ENCODE results near the gene COA1.

Gene COA1

DNA sequence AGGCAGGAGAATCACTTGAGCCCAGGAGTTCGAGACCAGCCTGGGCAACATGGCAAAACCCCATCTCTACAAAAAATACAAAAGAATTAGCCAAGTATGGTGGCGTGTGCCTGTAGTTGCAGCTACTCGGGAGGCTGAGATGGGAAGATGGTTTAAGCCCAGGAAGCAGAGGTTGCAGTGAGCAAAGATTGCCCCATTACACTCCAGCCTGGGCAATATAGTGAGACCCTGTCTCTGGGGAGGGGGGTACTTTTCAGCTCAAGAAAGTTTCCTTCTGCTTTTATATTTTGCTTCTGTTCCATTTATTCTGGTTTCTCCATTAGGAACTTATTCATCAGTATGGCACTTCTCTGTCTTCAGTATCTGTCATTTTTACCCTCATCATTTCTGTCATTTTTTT lies 48.6 kb downstream of the COA1 start (continued):
- no peak for TF ChIP-seq BACH2 (CRISPR knock-in tag; IDR thresholded peaks at IDR 0.05; ENCODE audit: borderline replicate concordance)
- TF ChIP-seq, protein P1, sequence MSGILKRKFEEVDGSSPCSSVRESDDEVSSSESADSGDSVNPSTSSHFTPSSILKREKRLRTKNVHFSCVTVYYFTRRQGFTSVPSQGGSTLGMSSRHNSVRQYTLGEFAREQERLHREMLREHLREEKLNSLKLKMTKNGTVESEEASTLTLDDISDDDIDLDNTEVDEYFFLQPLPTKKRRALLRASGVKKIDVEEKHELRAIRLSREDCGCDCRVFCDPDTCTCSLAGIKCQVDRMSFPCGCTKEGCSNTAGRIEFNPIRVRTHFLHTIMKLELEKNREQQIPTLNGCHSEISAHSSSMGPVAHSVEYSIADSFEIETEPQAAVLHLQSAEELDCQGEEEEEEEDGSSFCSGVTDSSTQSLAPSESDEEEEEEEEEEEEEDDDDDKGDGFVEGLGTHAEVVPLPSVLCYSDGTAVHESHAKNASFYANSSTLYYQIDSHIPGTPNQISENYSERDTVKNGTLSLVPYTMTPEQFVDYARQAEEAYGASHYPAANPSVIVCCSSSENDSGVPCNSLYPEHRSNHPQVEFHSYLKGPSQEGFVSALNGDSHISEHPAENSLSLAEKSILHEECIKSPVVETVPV (CRISPR knock-in tag; IDR thresholded peaks at IDR 0.05), result no peak

GRCh38 chr7:43679210-43680068 lies 49.9 kb downstream of the COA1 start:
- peak; percentile 67 for ATAC-seq
- no peak for TF ChIP-seq BACH2 (CRISPR knock-in tag; IDR thresholded peaks at IDR 0.05; ENCODE audit: borderline replicate concordance)
- TF ChIP-seq CSDC2 (CRISPR knock-in tag; IDR thresholded peaks at IDR 0.05), result no peak
- no peak for TF ChIP-seq ZFP3 (CRISPR knock-in tag; IDR thresholded peaks at IDR 0.05)
- no peak for TF ChIP-seq ZNF8 (CRISPR knock-in tag; IDR thresholded peaks at IDR 0.05)
- no peak for TF ChIP-seq SNAI2 (CRISPR knock-in tag; IDR thresholded peaks at IDR 0.05)
- TF ChIP-seq ZFP30 (CRISPR knock-in tag; IDR thresholded peaks at IDR 0.05), result no peak
- no peak for TF ChIP-seq PPARA (CRISPR knock-in tag; IDR thresholded peaks at IDR 0.05; ENCODE audit: borderline replicate concordance)
- no peak for TF ChIP-seq TSHZ2 (CRISPR knock-in tag; IDR thresholded peaks at IDR 0.05)
- no peak for TF ChIP-seq GLIS3 (CRISPR knock-in tag; IDR thresholded peaks at IDR 0.05)
- no peak for TF ChIP-seq TOX (CRISPR knock-in tag; IDR thresholded peaks at IDR 0.05; ENCODE audit: borderline replicate concordance)

GRCh38 chr7:43678315-43678714 lies 51.0 kb downstream of the COA1 start:
- TF ChIP-seq ESRRG (CRISPR knock-in tag; IDR thresholded peaks at IDR 0.05), result no peak
- TF ChIP-seq GLIS3 (CRISPR knock-in tag; IDR thresholded peaks at IDR 0.05), result no peak
- no peak for TF ChIP-seq CSDC2 (CRISPR knock-in tag; IDR thresholded peaks at IDR 0.05)
- TF ChIP-seq TSHZ2 (CRISPR knock-in tag; IDR thresholded peaks at IDR 0.05), result no peak
- TF ChIP-seq ARNTL (CRISPR knock-in tag; IDR thresholded peaks at IDR 0.05; ENCODE audit: borderline replicate concordance, low read depth), result no peak
- no peak for TF ChIP-seq POU6F1 (CRISPR knock-in tag; IDR thresholded peaks at IDR 0.05; ENCODE audit: borderline replicate concordance, low read depth)
- TF ChIP-seq, protein P1 (CRISPR knock-in tag; IDR thresholded peaks at IDR 0.05), result no peak
- no peak for TF ChIP-seq PPARA (CRISPR knock-in tag; IDR thresholded peaks at IDR 0.05; ENCODE audit: borderline replicate concordance)
- no peak for TF ChIP-seq OSR1 (CRISPR knock-in tag; IDR thresholded peaks at IDR 0.05)

GRCh38 chr7:43677864-43678263 lies 51.5 kb downstream of the COA1 start:
- no peak for ATAC-seq
- TF ChIP-seq PATZ1 (CRISPR knock-in tag; IDR thresholded peaks at IDR 0.05; ENCODE audit: borderline replicate concordance) (no peak), ZFP30 (CRISPR knock-in tag; IDR thresholded peaks at IDR 0.05) (no peak), ISL1 (CRISPR knock-in tag; IDR thresholded peaks at IDR 0.05) (no peak), ESRRG (CRISPR knock-in tag; IDR thresholded peaks at IDR 0.05) (no peak), ZNF565 (CRISPR knock-in tag; conservative IDR thresholded peaks at IDR 0.05; ENCODE audit: low read depth) (no peak), OSR1 (CRISPR knock-in tag; IDR thresholded peaks at IDR 0.05) (no peak), ARNTL (CRISPR knock-in tag; IDR thresholded peaks at IDR 0.05; ENCODE audit: borderline replicate concordance, low read depth) (no peak), CSDC2 (CRISPR knock-in tag; IDR thresholded peaks at IDR 0.05) (no peak), TCF4 (CRISPR knock-in tag; IDR thresholded peaks at IDR 0.05; ENCODE audit: borderline replicate concordance) (no peak), BACH2 (CRISPR knock-in tag; IDR thresholded peaks at IDR 0.05; ENCODE audit: borderline replicate concordance) (no peak)

More at GRCh38 chr7:43678315-43678714, 51.0 kb downstream of the COA1 start:
- ATAC-seq, result no peak

All from SK-N-SH treated with all-trans-retinoic acid at 6 μM for 48 hours (cell line).